HCT116 (cell line): ENCODE results near the gene SPTBN4.

Experiments used
- CTCF ChIP-seq, 3 experiments: fragments of 200-600 bp in 1 of 3; sonication (generic) in 1 of 3; IDR thresholded peaks in 2 of 3; conservative IDR thresholded peaks in 1 of 3; 2 replicates each; pipeline ENCODE4 v1.5.1; 2012 to 2017; ENCODE audit warnings: low read depth in 2 of 3, low read length in 2 of 3, antibody characterized with exemption in 1 of 3, borderline replicate concordance in 1 of 3, control low read depth in 1 of 3, mild to moderate bottlenecking in 1 of 3, mixed read lengths in 1 of 3, mixed run types in 1 of 3, moderate library complexity in 1 of 3; ENCODE audit not compliant: insufficient read depth in 1 of 3
- EZH2 ChIP-seq: fragments of 200-600 bp; sonication (generic); IDR thresholded peaks from 2 replicates; pipeline ENCODE4 v1.6.1; 2017; ENCODE audit warnings: antibody characterized with exemption, mixed run types

DNA sequence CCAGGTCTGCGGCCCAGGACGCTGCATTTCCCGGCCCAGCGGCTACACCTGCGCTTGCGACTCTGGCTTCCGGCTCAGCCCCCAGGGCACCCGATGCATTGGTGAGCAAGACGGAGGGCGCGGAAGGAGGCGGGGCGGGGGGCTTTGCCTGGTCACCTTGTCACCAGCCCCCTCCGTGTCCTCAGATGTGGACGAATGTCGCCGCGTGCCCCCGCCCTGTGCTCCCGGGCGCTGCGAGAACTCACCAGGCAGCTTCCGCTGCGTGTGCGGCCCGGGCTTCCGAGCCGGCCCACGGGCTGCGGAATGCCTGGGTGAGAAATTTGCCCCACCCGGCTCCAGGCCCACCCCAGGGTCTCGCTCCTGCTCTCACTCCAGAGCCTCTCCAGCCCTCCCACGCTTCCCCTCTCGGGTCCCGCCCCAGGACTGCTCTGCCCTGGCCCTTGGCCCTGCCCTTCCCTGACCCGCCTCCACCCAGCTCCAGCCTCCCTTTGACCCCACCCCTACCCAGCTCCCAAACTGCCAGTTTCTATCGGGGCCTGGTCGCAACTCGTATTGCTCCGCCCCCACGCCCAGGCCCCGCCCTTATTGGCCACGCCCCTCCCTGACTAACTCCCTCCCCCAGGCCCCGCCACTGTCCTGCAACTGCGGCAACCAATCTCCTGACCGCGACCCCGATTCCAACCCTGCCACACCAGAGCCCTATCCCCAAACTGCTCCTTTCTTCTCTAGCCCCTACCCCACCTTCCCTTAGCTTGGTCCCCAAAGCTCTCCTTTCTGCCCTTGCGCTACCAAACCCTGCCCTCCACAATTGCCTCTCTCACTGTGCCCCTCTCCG, 143.0 kb downstream of the SPTBN4 start:
- no peak for TF ChIP-seq EZH2
- no peak for TF ChIP-seq CTCF (IDR thresholded peaks at IDR 0.05 in 2 of 3, conservative IDR thresholded peaks at IDR 0.05 in 1 of 3; ENCODE audit: borderline replicate concordance in 1 of 3, insufficient read depth in 1 of 3, low read depth in 2 of 3, low read length in 2 of 3)
